Naive B cell (primary cell): Measurements from ENCODE around the gene CD96. TPM values are rescaled to one million over a fixed set of nuclear protein-coding genes. Genes with fewer than 3 reads are reported as not detected.
"Not testable (repeated sequence)": the region's sequence is repeated elsewhere in the genome, so short reads cannot be mapped to it uniquely, and the experiment has no call there.

Source experiments
- ATAC-seq, 2 donors: fragments of 150-1000 bp; cut with Tn5 transposase; 2 replicates each; pipeline ENCODE4 v1.10.0; 2021; ENCODE audit warnings: low read depth in 2 of 2, mild to moderate bottlenecking in 2 of 2, moderate library complexity in 2 of 2
- DNase-seq: peaks from one replicate; pipeline ENCODE4 v3.0.0; 2022
- H3K27ac Mint-ChIP-seq, 6 donors: one replicate each; pipeline ENCODE4 v1.8.0; 2020 to 2022; ENCODE audit warnings: mild to moderate bottlenecking in 6 of 6, mixed read lengths in 6 of 6, moderate library complexity in 5 of 6, inconsistent platforms in 2 of 6
- H3K27me3 Mint-ChIP-seq, 3 donors: one replicate each; pipeline ENCODE4 v1.8.0; 2021 to 2022; ENCODE audit warnings: mixed read lengths in 3 of 3, mild to moderate bottlenecking in 1 of 3
- H3K36me3 Mint-ChIP-seq, 2 donors: one replicate each; pipeline ENCODE4 v1.8.0; 2020 to 2022; ENCODE audit warnings: mixed read lengths in 2 of 2, inconsistent platforms in 1 of 2, mild to moderate bottlenecking in 1 of 2
- H3K4me1 Mint-ChIP-seq, 3 donors: one replicate each; pipeline ENCODE4 v1.8.0; 2020 to 2022; ENCODE audit warnings: mixed read lengths in 3 of 3, inconsistent platforms in 1 of 3, mild to moderate bottlenecking in 1 of 3, moderate library complexity in 1 of 3
- H3K4me3 Mint-ChIP-seq, 8 donors: one replicate each; pipeline ENCODE4 v1.8.0; 2020 to 2022; ENCODE audit warnings: mild to moderate bottlenecking in 8 of 8, mixed read lengths in 8 of 8, moderate library complexity in 8 of 8, inconsistent platforms in 2 of 8
- H3K9me3 Mint-ChIP-seq, 7 donors: one replicate each; pipeline ENCODE4 v1.8.0; 2020 to 2022; ENCODE audit warnings: mixed read lengths in 7 of 7, mild to moderate bottlenecking in 5 of 7, inconsistent platforms in 2 of 7, moderate library complexity in 1 of 7
- polyA plus RNA-seq, 6 donors: library from polyadenylated mRNA; unstranded; fragments of 300-500 nt; fragmentation: Illumina TruSeq; gene quantifications; one replicate each; pipeline ENCODE4 v1.2.3, GENCODE V29; 2021; ENCODE audit warnings: low read depth in 6 of 6

The CD96 gene
- polyA plus RNA-seq, 6 donors from 2014 or later: 2.0 to 154 (median 38.9) TPM

DNA sequence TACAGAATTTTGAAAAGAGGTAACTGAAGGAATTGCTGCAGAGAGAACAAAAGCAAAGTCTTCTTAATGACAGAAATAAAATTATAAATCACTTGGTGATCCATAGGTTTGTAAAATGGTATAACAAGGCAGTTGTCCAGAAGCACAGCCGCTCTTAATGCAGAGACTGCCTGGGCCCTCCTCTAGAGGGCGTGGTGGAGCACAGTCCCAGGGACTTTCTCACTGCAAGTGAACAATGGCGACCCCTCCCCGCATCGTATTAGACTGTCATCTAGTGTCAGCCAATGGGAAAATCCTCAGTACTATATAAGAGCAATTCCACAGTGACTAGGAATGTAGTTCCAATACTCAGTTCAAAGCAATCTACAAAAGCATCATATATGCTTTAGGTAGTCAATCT is 79.5 kb downstream of the CD96 start:
- peak overlapping the region in 1 of 6 donors; percentile 9 for H3K27ac Mint-ChIP-seq
- H3K27me3 Mint-ChIP-seq: no peaks in the 10 kb centered on the region
- no peak overlapping the region for H3K4me3 Mint-ChIP-seq
- peaks cover under 1 to 4% (median 4%) of the 10 kb centered on the region in 3 donors for H3K4me1 Mint-ChIP-seq
- no peak for ATAC-seq
- peaks cover 0 to 5% (median 0%) of the 10 kb centered on the region in 7 donors for H3K9me3 Mint-ChIP-seq
- peaks cover 0 to 4% of the 10 kb centered on the region in 2 donors for H3K36me3 Mint-ChIP-seq
- no peak for DNase-seq

DNA sequence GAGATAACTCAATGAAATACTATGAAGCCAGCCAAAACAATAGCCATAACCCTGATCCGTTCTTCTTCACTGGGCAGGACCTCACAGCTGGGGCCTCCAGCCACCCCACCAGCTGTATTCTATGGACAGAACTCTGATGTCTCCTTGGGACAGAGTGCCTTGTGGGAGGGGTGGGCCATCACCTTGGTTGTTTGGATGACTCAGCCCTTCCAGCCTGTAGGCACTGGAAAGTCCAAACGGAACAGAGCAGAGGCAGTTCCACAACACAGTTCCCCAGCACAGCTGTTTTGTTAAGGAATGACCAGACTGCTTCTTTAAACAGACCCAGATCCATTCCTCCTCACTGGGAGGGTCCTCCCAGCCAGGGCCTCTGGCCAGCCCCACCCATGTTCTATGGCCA is 85.1 kb downstream of the CD96 start:
- DNase-seq (no peak), ATAC-seq (no peak)
- no peaks in the 10 kb centered on the region for H3K27me3 Mint-ChIP-seq
- peaks cover 21 to 25% of the 10 kb centered on the region in 2 donors for H3K36me3 Mint-ChIP-seq
- no peak overlapping the region for H3K4me3 Mint-ChIP-seq
- no peaks in the 10 kb centered on the region for H3K4me1 Mint-ChIP-seq
- no peak overlapping the region for H3K27ac Mint-ChIP-seq
- peaks cover 14 to 33% (median 23%) of the 10 kb centered on the region in 7 donors for H3K9me3 Mint-ChIP-seq

DNA sequence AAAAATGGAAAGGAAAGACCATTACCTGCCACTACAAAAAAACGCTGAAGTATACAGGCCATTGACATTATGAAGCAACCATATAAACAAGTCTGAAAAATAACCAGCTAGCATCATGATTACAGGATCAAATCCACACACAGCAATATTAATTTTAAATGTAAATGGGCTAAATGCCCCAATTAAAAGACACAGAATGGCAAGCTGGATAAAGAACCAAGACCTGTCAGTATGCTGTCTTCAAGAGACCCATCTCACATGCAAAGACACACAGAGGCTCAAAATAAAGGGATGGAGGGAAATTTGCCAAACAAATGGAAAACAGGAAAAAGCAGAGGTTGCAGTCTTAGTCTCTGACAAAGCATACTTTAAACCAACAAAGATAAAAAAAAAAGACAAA is 87.0 kb downstream of the CD96 start:
- ATAC-seq, H3K4me3 Mint-ChIP-seq, DNase-seq, H3K4me1 Mint-ChIP-seq, H3K27me3 Mint-ChIP-seq, H3K27ac Mint-ChIP-seq: not testable (repeated sequence)
- H3K9me3 Mint-ChIP-seq: peaks cover 14 to 33% (median 23%) of the 10 kb centered on the region in 7 donors
- peaks cover 21 to 25% of the 10 kb centered on the region in 2 donors for H3K36me3 Mint-ChIP-seq

DNA sequence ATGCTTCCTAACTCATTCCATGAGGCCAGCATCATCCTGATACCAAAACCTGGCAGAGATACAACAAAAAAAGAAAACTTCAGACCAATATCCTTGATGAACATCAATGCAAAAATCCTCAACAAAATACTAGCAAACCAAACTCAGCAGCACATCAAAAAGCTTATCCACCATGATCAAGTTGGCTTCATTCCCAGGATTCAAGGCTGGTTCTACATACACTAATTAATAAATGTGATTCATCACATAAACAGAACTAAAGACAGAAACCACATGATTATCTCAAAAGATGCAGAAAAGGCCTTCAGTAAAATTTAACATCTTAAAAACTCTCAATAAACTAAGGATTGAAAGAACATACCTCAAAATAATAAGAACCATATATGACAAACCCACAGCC is 88.6 kb downstream of the CD96 start:
- not testable (repeated sequence) for H3K27me3 Mint-ChIP-seq, ATAC-seq, H3K4me1 Mint-ChIP-seq, DNase-seq, H3K4me3 Mint-ChIP-seq
- H3K9me3 Mint-ChIP-seq: peaks cover 14 to 33% (median 23%) of the 10 kb centered on the region in 7 donors
- H3K27ac Mint-ChIP-seq: peak overlapping the region in 2 of 6 donors; percentile 15 to 63
- H3K36me3 Mint-ChIP-seq: peaks cover 16 to 25% of the 10 kb centered on the region in 2 donors

DNA sequence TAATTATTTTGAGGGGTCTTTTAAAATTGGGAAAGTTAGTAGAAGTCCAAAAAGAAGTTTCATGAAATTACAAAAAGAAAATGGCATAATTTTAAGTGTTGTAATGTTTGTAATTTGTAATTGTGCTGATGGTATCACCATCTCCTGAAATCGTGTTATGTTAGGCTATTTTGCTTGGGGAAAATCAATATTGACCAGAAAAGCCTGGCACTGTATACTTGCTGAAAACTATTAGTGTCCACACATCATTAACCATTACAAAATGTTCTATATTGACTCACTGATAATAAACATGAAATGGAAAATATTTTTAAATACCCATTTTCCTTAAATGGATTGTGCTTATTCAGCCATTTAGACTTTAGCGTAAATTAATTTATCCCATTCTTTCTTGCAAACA is 93.4 kb downstream of the CD96 start:
- no peaks in the 10 kb centered on the region for H3K4me1 Mint-ChIP-seq
- no peaks in the 10 kb centered on the region for H3K36me3 Mint-ChIP-seq
- H3K27ac Mint-ChIP-seq: no peak overlapping the region
- no peak for DNase-seq
- H3K9me3 Mint-ChIP-seq: peaks cover 0 to 6% (median 2%) of the 10 kb centered on the region in 7 donors
- no peak overlapping the region for H3K4me3 Mint-ChIP-seq
- H3K27me3 Mint-ChIP-seq: no peaks in the 10 kb centered on the region
- ATAC-seq: no peak

DNA sequence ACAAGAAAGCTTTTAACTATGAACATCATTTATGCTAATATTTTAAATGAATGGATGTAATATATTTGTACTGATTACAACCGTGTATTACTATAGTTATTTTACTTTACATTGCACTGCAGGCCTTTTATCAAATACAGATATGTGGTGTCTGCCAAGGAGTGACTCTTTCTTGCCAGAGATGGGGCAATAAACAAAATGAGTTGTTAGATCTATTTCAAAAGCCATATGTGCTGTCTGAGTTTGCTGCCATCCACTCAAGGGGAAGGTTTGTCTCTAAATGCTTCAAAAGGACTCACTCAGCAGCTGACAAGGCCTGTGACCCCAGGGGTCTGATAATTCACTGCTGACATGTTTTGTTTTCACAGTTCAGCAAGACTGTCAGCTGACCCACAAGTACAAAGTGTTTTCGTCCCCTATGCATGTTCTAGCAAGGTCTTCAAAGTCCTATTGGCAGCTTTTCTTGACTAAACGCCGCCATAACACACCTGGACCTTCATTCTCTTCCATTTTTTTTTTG is 94.4 kb downstream of the CD96 start:
- DNase-seq (no peak), ATAC-seq (no peak)
- no peak overlapping the region for H3K27ac Mint-ChIP-seq
- H3K27me3 Mint-ChIP-seq: no peaks in the 10 kb centered on the region
- H3K36me3 Mint-ChIP-seq: no peaks in the 10 kb centered on the region
- H3K4me3 Mint-ChIP-seq: no peak overlapping the region
- peaks cover 0 to 4% (median 0%) of the 10 kb centered on the region in 7 donors for H3K9me3 Mint-ChIP-seq
- no peaks in the 10 kb centered on the region for H3K4me1 Mint-ChIP-seq

DNA sequence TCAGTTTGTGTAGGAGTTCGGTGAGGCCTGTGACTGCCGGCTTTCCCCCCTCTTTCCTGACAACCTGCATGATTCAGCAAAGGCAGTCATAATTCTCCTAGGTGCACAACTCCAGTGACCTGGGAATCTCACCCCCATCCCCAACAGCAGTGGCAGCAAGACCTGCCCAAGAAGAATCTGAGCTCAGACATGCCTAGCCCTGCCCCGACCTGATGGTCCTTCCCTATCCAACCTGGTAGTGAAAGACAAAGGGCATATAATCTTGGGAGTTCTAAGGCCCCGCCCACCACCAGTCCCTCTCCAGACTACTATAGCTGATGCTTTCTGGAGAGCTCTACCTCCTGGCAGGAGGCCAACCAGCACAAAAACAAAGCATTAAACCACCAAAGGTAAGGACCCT is 97.3 kb downstream of the CD96 start:
- no peak overlapping the region for H3K4me3 Mint-ChIP-seq
- H3K27me3 Mint-ChIP-seq: peaks cover 0 to 6% (median 0%) of the 10 kb centered on the region in 3 donors
- peaks cover 6 to 26% (median 16%) of the 10 kb centered on the region in 7 donors for H3K9me3 Mint-ChIP-seq
- no peak for ATAC-seq
- no peak for DNase-seq
- no peaks in the 10 kb centered on the region for H3K4me1 Mint-ChIP-seq
- H3K27ac Mint-ChIP-seq: no peak overlapping the region
- H3K36me3 Mint-ChIP-seq: peaks cover 0 to 28% of the 10 kb centered on the region in 2 donors

DNA sequence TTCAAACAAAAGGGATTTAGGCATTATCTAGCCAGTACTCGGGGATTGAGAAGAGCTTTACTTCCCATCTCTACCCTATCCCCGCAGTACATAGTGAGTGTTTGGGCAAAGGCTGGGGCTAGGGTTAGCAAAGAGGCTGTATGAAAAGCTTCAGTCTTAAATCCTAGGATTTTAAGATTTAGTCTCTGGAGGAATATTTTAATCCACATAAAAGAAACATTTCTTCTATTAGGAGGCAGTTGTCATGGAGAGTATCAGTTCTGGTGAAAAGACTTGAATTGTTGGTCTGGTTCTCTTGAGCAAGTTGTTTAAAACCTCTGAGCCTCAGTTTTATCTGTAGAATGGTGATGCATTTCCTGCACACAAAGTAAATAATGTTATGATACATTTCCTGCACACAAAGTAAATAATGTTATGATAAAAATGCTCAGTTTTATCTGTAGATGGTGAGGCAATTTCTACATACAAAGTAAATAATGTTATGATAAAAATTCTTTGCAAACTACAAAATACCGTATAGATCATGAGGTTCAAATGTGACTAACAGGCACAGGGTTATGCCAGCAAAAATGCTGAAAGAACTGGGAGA is 107.1 kb downstream of the CD96 start:
- peaks cover 7 to 14% (median 11%) of the 10 kb centered on the region in 3 donors for H3K4me1 Mint-ChIP-seq
- DNase-seq: no peak
- no peak overlapping the region for H3K4me3 Mint-ChIP-seq
- peaks cover 0 to 4% (median 2%) of the 10 kb centered on the region in 7 donors for H3K9me3 Mint-ChIP-seq
- H3K27ac Mint-ChIP-seq: no peak overlapping the region
- ATAC-seq: no peak
- peaks cover 0 to 5% of the 10 kb centered on the region in 2 donors for H3K36me3 Mint-ChIP-seq
- H3K27me3 Mint-ChIP-seq: no peaks in the 10 kb centered on the region

DNA sequence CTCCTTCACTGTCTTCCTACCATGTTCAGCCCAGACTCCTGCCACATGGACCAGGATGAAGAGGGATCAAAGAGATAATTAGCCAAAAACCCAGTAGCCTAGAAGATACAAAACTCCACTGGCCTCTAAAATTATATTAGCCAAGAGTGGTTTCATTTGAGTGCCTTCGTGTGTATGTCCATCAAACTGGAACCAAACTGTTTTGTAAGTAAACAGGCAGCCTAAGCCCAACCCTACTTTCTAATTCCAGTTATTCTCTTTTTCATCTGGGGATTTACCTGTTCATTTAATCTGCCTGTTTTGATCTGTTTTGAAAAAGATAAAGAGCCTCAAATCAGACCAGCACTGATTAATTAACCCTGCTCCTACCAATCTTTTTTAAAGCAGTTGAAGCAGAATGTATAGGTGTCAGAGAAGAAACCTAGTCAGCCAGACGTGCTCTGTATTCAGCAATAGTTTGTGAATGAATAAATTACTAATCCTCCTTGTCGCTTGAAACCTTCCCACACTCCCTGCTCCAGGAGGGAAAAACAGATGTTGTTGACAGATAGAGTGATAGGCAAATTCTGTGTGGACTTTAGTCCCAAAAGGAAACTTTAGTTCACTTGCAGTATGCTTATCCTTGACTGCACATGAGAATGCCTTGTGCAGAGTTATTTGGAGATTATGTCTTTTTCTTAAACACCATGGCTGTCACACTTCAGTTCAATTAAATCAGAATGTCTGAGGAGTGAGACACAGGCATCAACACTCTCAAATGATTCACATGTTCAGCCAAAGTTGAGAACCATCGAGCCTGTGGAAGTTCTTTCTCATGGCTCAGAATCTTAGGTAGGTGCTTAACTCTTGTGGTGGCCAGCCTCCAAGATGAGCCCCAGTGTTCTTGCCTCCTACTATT is 108.6 kb downstream of the CD96 start:
- Mint-ChIP-seq H3K36me3 (no peaks in the 10 kb centered on the region), H3K27me3 (no peaks in the 10 kb centered on the region), H3K27ac (no peak overlapping the region), H3K4me3 (peak overlapping the region in 1 of 8 donors; percentile 39), H3K9me3 (no peaks in the 10 kb centered on the region), H3K4me1 (peaks cover 11 to 20% (median 13%) of the 10 kb centered on the region in 3 donors)
- ATAC-seq (peak; percentile 27 to 56), DNase-seq (no peak)

DNA sequence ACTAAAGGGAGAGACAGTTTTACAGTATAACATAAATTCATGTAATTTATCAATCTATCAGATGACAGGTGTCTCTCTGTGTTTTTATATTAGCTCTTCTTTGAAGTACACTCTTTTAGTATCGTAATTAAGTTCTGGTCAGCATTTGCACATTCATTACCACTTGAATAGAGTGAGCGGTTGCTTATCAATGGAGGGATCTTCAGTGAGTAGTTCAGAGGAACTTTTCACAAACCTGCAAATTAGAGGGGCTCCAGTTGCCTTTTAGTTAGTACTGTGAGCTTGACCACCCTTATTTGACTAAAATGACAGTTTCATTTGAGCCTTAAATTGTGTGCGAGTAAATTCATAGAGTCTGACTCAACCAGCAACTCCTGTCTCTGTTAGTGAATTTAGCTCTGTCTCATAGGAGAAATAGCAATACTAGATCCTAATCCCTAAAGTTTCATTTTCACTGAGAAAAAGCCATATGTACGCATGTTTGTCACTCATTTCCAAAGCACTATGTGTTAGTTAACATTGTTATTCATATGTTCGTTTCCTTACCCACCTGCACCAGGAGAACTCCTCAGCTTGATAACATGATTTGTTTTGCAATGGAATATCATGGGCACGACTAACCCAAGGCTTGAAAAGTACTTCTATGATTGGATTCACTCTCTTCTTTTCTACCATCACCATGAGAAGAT is 110.6 kb downstream of the CD96 start:
- DNase-seq (no peak), ATAC-seq (no peak)
- peaks cover 11 to 20% (median 13%) of the 10 kb centered on the region in 3 donors for H3K4me1 Mint-ChIP-seq
- peak overlapping the region in 1 of 8 donors; percentile 12 for H3K4me3 Mint-ChIP-seq
- no peak overlapping the region for H3K27ac Mint-ChIP-seq
- H3K9me3 Mint-ChIP-seq: no peaks in the 10 kb centered on the region
- H3K27me3 Mint-ChIP-seq: no peaks in the 10 kb centered on the region
- no peaks in the 10 kb centered on the region for H3K36me3 Mint-ChIP-seq

DNA sequence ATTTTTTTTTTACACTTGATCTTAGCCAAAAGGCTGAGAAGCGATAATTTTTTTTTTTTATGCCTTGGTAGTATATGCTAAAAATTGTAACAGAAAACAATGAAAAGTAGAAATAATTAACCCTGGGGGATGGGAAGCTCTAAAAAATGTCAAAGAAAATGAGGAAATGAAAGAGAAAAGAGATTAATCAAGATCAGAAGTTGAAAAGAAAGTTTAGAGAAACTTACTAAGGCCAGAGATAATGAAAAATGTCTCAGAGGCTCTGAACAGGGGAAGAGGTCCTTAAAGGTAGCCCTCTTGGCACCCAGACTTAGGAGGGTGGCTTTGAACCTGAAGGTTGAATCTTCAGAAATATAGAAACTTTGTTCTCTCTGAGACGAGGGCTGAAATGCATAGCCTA is 111.8 kb downstream of the CD96 start:
- ATAC-seq (no peak), DNase-seq (no peak)
- H3K9me3 Mint-ChIP-seq: no peaks in the 10 kb centered on the region
- peak overlapping the region in 4 of 6 donors; percentile 10 to 46 (median 20) for H3K27ac Mint-ChIP-seq
- no peaks in the 10 kb centered on the region for H3K36me3 Mint-ChIP-seq
- H3K27me3 Mint-ChIP-seq: no peaks in the 10 kb centered on the region
- H3K4me3 Mint-ChIP-seq: peak overlapping the region in 2 of 8 donors; percentile 22 to 26
- peaks cover 11 to 20% (median 13%) of the 10 kb centered on the region in 3 donors for H3K4me1 Mint-ChIP-seq

DNA sequence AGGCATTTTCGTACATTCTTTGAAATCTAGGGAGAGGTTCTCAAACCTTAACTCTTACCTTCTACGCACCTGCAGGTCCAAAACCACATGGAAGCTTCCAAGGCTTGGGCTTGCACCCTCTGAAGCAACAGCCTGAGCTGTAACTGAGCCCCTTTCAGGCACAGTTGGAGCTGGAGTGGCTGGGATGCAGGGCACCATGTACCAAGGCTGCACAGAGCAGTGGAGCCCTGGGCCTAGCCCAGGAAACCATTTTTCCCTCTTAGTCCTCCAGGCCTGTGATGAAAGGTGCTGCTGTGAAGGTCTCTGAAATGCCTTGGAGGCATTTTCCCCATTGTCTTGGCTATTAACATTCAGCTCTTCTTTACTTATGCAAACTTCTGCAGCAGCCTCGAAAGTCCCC is 120.0 kb downstream of the CD96 start:
- Mint-ChIP-seq H3K4me1 (peaks cover 3 to 19% (median 6%) of the 10 kb centered on the region in 3 donors), H3K9me3 (peaks cover 7 to 42% (median 25%) of the 10 kb centered on the region in 7 donors), H3K36me3 (peaks cover 8 to 24% of the 10 kb centered on the region in 2 donors), H3K4me3 (no peak overlapping the region), H3K27ac (no peak overlapping the region), H3K27me3 (no peaks in the 10 kb centered on the region)
- ATAC-seq: no peak
- DNase-seq: no peak

DNA sequence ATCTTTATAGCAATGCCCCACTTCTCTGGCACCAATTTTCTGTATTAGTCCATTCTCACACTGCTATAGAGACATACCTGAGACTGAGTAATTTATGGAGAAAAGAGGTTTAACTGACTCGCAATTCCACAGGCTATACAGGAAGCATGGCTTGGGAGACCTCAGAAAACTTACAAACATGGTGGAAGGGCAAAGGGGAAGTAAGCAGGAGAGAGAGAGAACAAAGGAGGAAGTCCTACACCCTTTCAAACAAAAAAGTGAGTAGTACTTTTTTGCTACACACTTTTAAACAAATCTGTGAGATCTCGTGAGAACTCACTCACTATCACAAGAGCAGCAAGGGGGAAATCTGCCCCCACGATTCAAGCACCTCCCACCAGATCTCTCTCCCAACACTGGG is 120.9 kb downstream of the CD96 start:
- Mint-ChIP-seq H3K36me3 (peaks cover 8 to 24% of the 10 kb centered on the region in 2 donors), H3K9me3 (peaks cover 7 to 46% (median 28%) of the 10 kb centered on the region in 7 donors), H3K27ac (peak overlapping the region in 1 of 6 donors; percentile 10), H3K27me3 (no peaks in the 10 kb centered on the region), H3K4me3 (no peak overlapping the region), H3K4me1 (peaks cover 11 to 28% (median 13%) of the 10 kb centered on the region in 3 donors)
- ATAC-seq (no peak), DNase-seq (no peak)
